Esophagus muscularis mucosa (tissue), 4 donors: ENCODE results near the gene BOLA2B. TPM values are rescaled to one million over a fixed set of nuclear protein-coding genes. Genes with fewer than 3 reads are reported as not detected.

Experiments
- DNase-seq: peaks from one replicate; pipeline ENCODE4 v3.0.0-alpha.2; 2017; ENCODE audit errors: extremely low spot score
- H3K27ac ChIP-seq, 4 donors: fragments of 200-600 bp; sonication (generic); replicated peaks in 1 of 4; 1 replicate in 3 of 4; 2 replicates in 1 of 4; pipeline ENCODE4 v1.5.1; 2016 to 2019; ENCODE audit warnings: mild to moderate bottlenecking in 1 of 4
- H3K27me3 ChIP-seq, 4 donors: fragments of 200-600 bp; sonication (generic); one replicate each; pipeline versions ENCODE4 v1.5.1 to v1.6.0; 2016 to 2019
- H3K36me3 ChIP-seq, 4 donors: fragments of 200-600 bp; sonication (generic); one replicate each; pipeline ENCODE4 v1.5.1; 2016 to 2019
- H3K4me1 ChIP-seq, 4 donors: fragments of 200-600 bp; sonication (generic); one replicate each; pipeline ENCODE4 v1.5.1; 2016 to 2019
- H3K4me3 ChIP-seq, 4 donors: fragments of 200-600 bp; sonication (generic); 1 replicate in 2 of 4; 2 replicates in 2 of 4; pipeline ENCODE4 v1.5.1; 2016 to 2019; ENCODE audit warnings: mild to moderate bottlenecking in 4 of 4, moderate library complexity in 1 of 4
- H3K9me3 ChIP-seq, 4 donors: fragments of 200-600 bp; sonication (generic); 1 replicate in 3 of 4; 2 replicates in 1 of 4; pipeline ENCODE4 v1.5.1; 2016 to 2019
- CTCF ChIP-seq, 3 experiments: fragments of 200-600 bp in 2 of 3; fragments of 450-650 bp in 1 of 3; sonication (generic) in 2 of 3; IDR thresholded peaks; one replicate each; pipeline ENCODE4 v1.5.1; 2017 to 2019; ENCODE audit warnings: antibody characterized with exemption in 3 of 3, mild to moderate bottlenecking in 2 of 3, moderate library complexity in 1 of 3
- EP300 ChIP-seq: sonication (generic); formaldehyde crosslinking; IDR thresholded peaks from one replicate; pipeline ENCODE4 v1.6.1; 2017; ENCODE audit warnings: antibody characterized with exemption
- POLR2A ChIP-seq: fragments of 450-650 bp; IDR thresholded peaks from one replicate; pipeline ENCODE4 v1.6.1; 2017; ENCODE audit warnings: antibody characterized with exemption, moderate library complexity, mild to moderate bottlenecking, low read depth
- POLR2AphosphoS5 ChIP-seq, 2 donors: sonication (generic); formaldehyde crosslinking; IDR thresholded peaks; one replicate each; pipeline ENCODE4 v1.6.1; 2017; ENCODE audit warnings: antibody characterized with exemption in 2 of 2
- WGBS: methylation state at CpG from one replicate; pipeline ENCODE4 v1.1.5; 2018; 5-methylcytosine and 5-hydroxymethylcytosine counted together
- intact Hi-C: fragments of 100-400 bp; cut with DNase I; formaldehyde crosslinking; loops from one replicate; pipeline ENCODE4 v1.15.1; 2023
- small RNA-seq, 3 donors: library from RNA; depleted of rRNA; stranded (forward); fragments of <200 nt; gene quantifications; one replicate each; pipeline ENCODE3, GENCODE V24; 2016
- total RNA-seq, 4 donors: library from RNA; depleted of rRNA; stranded (reverse); fragments of >200 nt; gene quantifications; one replicate each; pipeline versions ENCODE4 v1.1.0 to v1.2.1, GENCODE V29; 2016

BOLA2B gene
- total RNA-seq, 4 donors from 2014 or later, result 43.4 to 205 (median 116) TPM

GRCh38 chr16:30144017-30144416 is 49.4 kb downstream of the BOLA2B start:
- Histone ChIP-seq H3K9me3 (peaks cover 0 to 4% (median 1%) of the 10 kb centered on the region in 4 donors), H3K4me1 (no peaks in the 10 kb centered on the region), H3K4me3 (no peak overlapping the region), H3K27ac (no peak overlapping the region), H3K36me3 (no peaks in the 10 kb centered on the region), H3K27me3 (no peaks in the 10 kb centered on the region)
- TF ChIP-seq POLR2A, result no peak
- TF ChIP-seq CTCF (IDR thresholded peaks at IDR 0.05), result no peak
- no peak for TF ChIP-seq EP300
- no peak for TF ChIP-seq POLR2AphosphoS5 (IDR thresholded peaks at IDR 0.05)
- intact Hi-C loops, result loop anchor here (10.0 kb wide), 1 partner anchor 341 kb away; no protein-coding TSS in a partner anchor
- no peak for DNase-seq

GRCh38 chr16:30143347-30143702 is 50.1 kb downstream of the BOLA2B start:
- DNase-seq, result no peak
- no peak overlapping the region for H3K27ac ChIP-seq
- WGBS, result 65% methylated on average over 2 of the region's 2 CpGs
- no peaks in the 10 kb centered on the region for H3K9me3 ChIP-seq
- TF ChIP-seq CTCF (IDR thresholded peaks at IDR 0.05) (no peak), POLR2AphosphoS5 (IDR thresholded peaks at IDR 0.05) (no peak), POLR2A (no peak), EP300 (no peak)
- H3K4me1 ChIP-seq, result no peaks in the 10 kb centered on the region
- H3K4me3 ChIP-seq, result no peak overlapping the region
- intact Hi-C loops, result loop anchor here (10.0 kb wide), 1 partner anchor 341 kb away; no protein-coding TSS in a partner anchor
- H3K27me3 ChIP-seq, result no peaks in the 10 kb centered on the region
- H3K36me3 ChIP-seq, result no peaks in the 10 kb centered on the region

Small RNAs within 50 kb of the gene (small RNA-seq; reads per million reads assigned to genes)
- 0 reads per million in 3 donors for gene AC106782.4

Other genes starting within 250 kb of the BOLA2B start
- gene TMEM219, start 231.6 kb downstream of the BOLA2B start, total RNA-seq, result 100 to 1,000 TPM in 3 of 4 donors, 10 to 100 TPM in 1; 96.8 to 114 (median 105) TPM
- gene TAOK2, start 219.8 kb downstream of the BOLA2B start, total RNA-seq, result 10 to 100 TPM; 40.9 to 63.6 (median 51.4) TPM
- gene HIRIP3, start 198.0 kb downstream of the BOLA2B start, total RNA-seq, result 10 to 100 TPM; 20.8 to 39.4 (median 22.1) TPM
- 10 to 100 TPM; 38.2 to 58.1 (median 43.5) TPM for gene INO80E, start 197.4 kb downstream of the BOLA2B start, total RNA-seq
- gene DOC2A, start 182.6 kb downstream of the BOLA2B start, total RNA-seq, result under 1 TPM in 2 of 4 donors, not detected in 2; 0.50 to 0.83 TPM
- not detected for gene C16orf92, start 170.5 kb downstream of the BOLA2B start, total RNA-seq
- gene TLCD3B, start 162.4 kb downstream of the BOLA2B start, total RNA-seq, result under 1 TPM in 1 of 4 donors, not detected in 3; 0.23 TPM
- gene ALDOA, start 127.9 kb downstream of the BOLA2B start, total RNA-seq, result 1,000 to 10,000 TPM; 1,300 to 1,765 (median 1,454) TPM
- gene PPP4C, start 117.7 kb downstream of the BOLA2B start, total RNA-seq, result 10 to 100 TPM; 43.6 to 61.3 (median 51.5) TPM
- gene TBX6, start 101.7 kb downstream of the BOLA2B start, total RNA-seq, result 1 to 10 TPM in 1 of 4 donors, under 1 TPM in 3; 0.42 to 1.3 (median 0.67) TPM
- gene YPEL3, start 97.5 kb downstream of the BOLA2B start, total RNA-seq, result 100 to 1,000 TPM in 3 of 4 donors, 10 to 100 TPM in 1; 72.7 to 222 (median 154) TPM
- gene GDPD3, start 80.1 kb downstream of the BOLA2B start, total RNA-seq, result 1 to 10 TPM in 3 of 4 donors, under 1 TPM in 1; 0.66 to 3.7 (median 2.2) TPM
- gene MAPK3, start 70.4 kb downstream of the BOLA2B start, total RNA-seq, result 10 to 100 TPM; 40.4 to 70.8 (median 56.9) TPM
- 10 to 100 TPM; 11.0 to 33.5 (median 23.1) TPM for gene CORO1A, start 10.1 kb downstream of the BOLA2B start, total RNA-seq
- 10 to 100 TPM; 12.9 to 27.1 (median 23.1) TPM for gene SLX1A, start 209 bp upstream of the BOLA2B start, total RNA-seq
- 10 to 100 TPM in 3 of 4 donors, 1 to 10 TPM in 1; 2.5 to 23.7 (median 15.0) TPM for gene SULT1A3, start 5.6 kb upstream of the BOLA2B start, total RNA-seq
- gene NPIPB13, start 54.8 kb upstream of the BOLA2B start, total RNA-seq, result 1 to 10 TPM in 1 of 4 donors, under 1 TPM in 3; under 0.01 to 4.1 (median 0.90) TPM
- gene CD2BP2, start 161.6 kb upstream of the BOLA2B start, total RNA-seq, result 10 to 100 TPM; 24.9 to 63.9 (median 41.8) TPM
- gene TBC1D10B, start 176.8 kb upstream of the BOLA2B start, total RNA-seq, result 10 to 100 TPM; 21.2 to 41.5 (median 29.4) TPM
- gene MYL11, start 181.1 kb upstream of the BOLA2B start, total RNA-seq, result not detected
- 1 to 10 TPM in 2 of 4 donors, under 1 TPM in 2; 0.86 to 2.5 (median 1.4) TPM for gene SEPTIN1, start 188.9 kb upstream of the BOLA2B start, total RNA-seq
- 10 to 100 TPM in 3 of 4 donors, 1 to 10 TPM in 1; 8.3 to 17.6 (median 12.8) TPM for gene ZNF48, start 201.8 kb upstream of the BOLA2B start, total RNA-seq
- 10 to 100 TPM; 20.1 to 25.3 (median 22.7) TPM for gene ZNF771, start 213.9 kb upstream of the BOLA2B start, total RNA-seq
- gene DCTPP1, start 236.4 kb upstream of the BOLA2B start, total RNA-seq, result 10 to 100 TPM; 11.1 to 21.7 (median 14.1) TPM